Dendritic cell treated with granulocyte-macrophage colony-stimulating factor and Interleukin-4, amounts not matched to agents 40 ng/mL and 50 ng/mL, for 4 days (primary cell): Measurements from ENCODE around the gene ZBTB8OS.
"Not testable (repeated sequence)": the region's sequence is repeated elsewhere in the genome, so short reads cannot be mapped to it uniquely, and the experiment has no call there.

Source experiments
- H3K27ac Mint-ChIP-seq: one replicate; pipeline ENCODE4 v1.8.0; 2022; ENCODE audit warnings: mild to moderate bottlenecking, mixed read lengths
- H3K27me3 Mint-ChIP-seq: one replicate; pipeline ENCODE4 v1.8.0; 2022; ENCODE audit warnings: mild to moderate bottlenecking, mixed read lengths
- H3K36me3 Mint-ChIP-seq: one replicate; pipeline ENCODE4 v1.8.0; 2022; ENCODE audit warnings: low read depth, mixed read lengths
- H3K4me1 Mint-ChIP-seq: one replicate; pipeline ENCODE4 v1.8.0; 2022; ENCODE audit warnings: low read depth, mixed read lengths
- H3K4me3 Mint-ChIP-seq: one replicate; pipeline ENCODE4 v1.8.0; 2022; ENCODE audit warnings: mild to moderate bottlenecking, moderate library complexity, mixed read lengths
- H3K9me3 Mint-ChIP-seq: one replicate; pipeline ENCODE4 v1.8.0; 2022; ENCODE audit warnings: mixed read lengths
- intact Hi-C: fragments of 100-400 bp; cut with micrococcal nuclease; formaldehyde crosslinking; loops from one replicate; pipeline ENCODE4 v1.15.0; 2022

ZBTB8OS gene

DNA sequence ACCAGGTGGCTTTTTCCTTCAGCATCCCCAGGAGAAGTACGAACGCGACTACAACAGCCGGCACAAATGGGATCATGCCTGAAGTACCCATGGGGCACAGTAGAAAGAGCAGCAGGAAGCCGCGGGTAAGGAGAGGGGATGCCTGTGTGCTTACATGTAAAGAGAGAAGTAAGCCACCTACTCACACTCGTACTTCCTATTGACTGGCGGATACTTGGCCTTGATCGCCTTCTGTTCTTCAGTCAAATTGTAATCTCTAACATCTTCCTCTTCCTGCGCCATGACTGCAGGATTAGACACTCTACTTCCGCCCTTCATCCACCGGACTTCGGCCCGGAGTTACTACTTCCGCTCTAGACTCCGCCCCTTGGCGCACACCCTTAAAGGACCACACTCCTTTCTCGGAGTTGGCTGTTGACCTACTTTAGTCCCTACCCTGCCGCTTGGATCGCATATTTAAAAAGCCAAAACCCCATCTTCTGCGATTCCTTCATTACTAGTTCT, at the start of gene ZBTB8OS:
Gene ZBTB8OS, minus strand, starts transcription at position 303 of the 504 bp plus-strand sequence. Its CDS starts 21 bp downstream, at position 282.
- Mint-ChIP-seq H3K9me3 (no peaks in the 10 kb centered on the region), H3K4me1 (peaks cover 44% of the 10 kb centered on the region), H3K27me3 (no peaks in the 10 kb centered on the region), H3K36me3 (peaks cover 61% of the 10 kb centered on the region), H3K27ac (peak within 1 kb of the TSS; percentile 100), H3K4me3 (peak within 1 kb of the TSS; percentile 89)
- intact Hi-C loops = loop anchor here (1.0 to 10.0 kb wide), 2 partner anchors 38 to 125 kb away; no protein-coding TSS in a partner anchor

DNA sequence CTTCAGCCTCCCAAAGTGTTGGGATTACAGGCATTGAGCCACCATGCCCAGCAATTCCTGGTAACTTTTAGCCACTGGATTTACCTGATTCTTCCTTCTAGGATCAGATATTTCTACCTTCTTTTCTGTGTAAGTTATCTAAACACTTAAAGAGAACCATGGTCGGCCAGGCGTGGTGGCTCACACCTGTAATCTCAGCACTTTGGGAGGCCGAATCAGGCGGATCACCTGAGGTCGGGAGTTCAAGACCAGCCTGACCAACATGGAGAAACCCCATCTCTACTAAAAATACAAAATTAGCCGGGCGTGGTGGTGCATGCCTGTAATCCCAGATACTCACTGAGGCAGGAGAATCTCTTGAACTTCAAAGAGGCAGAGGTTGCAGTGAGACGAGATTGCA, 46.6 kb upstream of the ZBTB8OS start:
- Mint-ChIP-seq H3K27me3 (peaks cover 12% of the 10 kb centered on the region), H3K4me1 (peaks cover 34% of the 10 kb centered on the region)
- H3K36me3 Mint-ChIP-seq, intact Hi-C loops, H3K27ac Mint-ChIP-seq, H3K4me3 Mint-ChIP-seq, H3K9me3 Mint-ChIP-seq: not testable (repeated sequence)

- Mint-ChIP-seq H3K27me3 (peaks cover 10% of the 10 kb centered on the region), H3K9me3 (no peaks in the 10 kb centered on the region), H3K4me3 (no peak overlapping the region), H3K4me1 (peaks cover 25% of the 10 kb centered on the region), H3K36me3 (peaks cover 5% of the 10 kb centered on the region), H3K27ac (peak overlapping the region; percentile 45)
- intact Hi-C loops = no loop called here
Measured at GRCh38 chr1:32696041-32696440, 45.7 kb upstream of the ZBTB8OS start.

DNA sequence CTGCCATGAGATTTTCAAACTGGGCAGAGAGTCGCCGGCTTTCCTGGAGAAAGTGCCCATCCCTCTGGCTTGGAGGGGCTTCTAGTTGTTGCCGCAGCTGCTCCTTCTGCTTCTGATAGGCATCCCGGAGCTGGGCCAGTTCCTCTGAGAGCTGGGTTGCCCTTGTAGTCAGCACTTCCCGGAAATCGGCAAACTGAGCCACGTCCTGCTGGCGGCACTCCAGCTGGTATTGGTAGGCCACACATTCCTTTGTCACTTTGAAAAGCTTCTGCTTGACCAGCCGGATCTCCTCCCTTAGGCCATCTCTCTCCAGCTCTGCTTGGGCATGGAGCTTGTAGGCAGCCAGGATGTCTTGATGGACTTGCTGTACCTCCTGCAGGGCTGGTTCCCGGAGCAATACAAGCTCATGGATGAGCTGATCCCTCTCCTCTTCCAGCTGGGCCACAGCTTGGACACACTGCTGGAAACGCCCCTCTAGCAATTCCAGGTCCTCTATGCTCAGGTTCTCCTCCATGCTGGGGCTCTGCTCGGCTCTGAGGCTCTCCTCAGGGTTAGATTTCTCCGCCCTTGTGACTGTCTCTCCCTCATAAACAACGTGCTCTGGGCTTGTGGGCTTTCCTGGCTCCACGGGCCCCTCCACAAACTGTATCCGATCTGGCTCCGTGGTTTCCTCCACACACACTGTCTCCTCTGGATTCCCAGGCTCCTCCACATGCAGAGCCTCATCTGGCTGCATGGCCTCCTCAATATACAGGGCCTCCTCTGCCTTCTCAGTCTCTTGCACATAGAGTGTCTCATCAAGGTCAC, 45.0 kb upstream of the ZBTB8OS start:
- H3K4me1 Mint-ChIP-seq = peaks cover 22% of the 10 kb centered on the region
- peak overlapping the region; percentile 45 for H3K27ac Mint-ChIP-seq
- no peaks in the 10 kb centered on the region for H3K9me3 Mint-ChIP-seq
- peaks cover 10% of the 10 kb centered on the region for H3K27me3 Mint-ChIP-seq
- intact Hi-C loops = no loop called here
- H3K4me3 Mint-ChIP-seq = no peak overlapping the region
- H3K36me3 Mint-ChIP-seq = peaks cover 8% of the 10 kb centered on the region

GRCh38 chr1:32693455-32694174, 43.3 kb upstream of the ZBTB8OS start:
- no peaks in the 10 kb centered on the region for H3K9me3 Mint-ChIP-seq
- H3K36me3 Mint-ChIP-seq = peaks cover 12% of the 10 kb centered on the region
- H3K4me3 Mint-ChIP-seq = no peak overlapping the region
- H3K4me1 Mint-ChIP-seq = peaks cover 22% of the 10 kb centered on the region
- no peak overlapping the region for H3K27ac Mint-ChIP-seq
- peaks cover 2% of the 10 kb centered on the region for H3K27me3 Mint-ChIP-seq
- intact Hi-C loops = no loop called here

DNA sequence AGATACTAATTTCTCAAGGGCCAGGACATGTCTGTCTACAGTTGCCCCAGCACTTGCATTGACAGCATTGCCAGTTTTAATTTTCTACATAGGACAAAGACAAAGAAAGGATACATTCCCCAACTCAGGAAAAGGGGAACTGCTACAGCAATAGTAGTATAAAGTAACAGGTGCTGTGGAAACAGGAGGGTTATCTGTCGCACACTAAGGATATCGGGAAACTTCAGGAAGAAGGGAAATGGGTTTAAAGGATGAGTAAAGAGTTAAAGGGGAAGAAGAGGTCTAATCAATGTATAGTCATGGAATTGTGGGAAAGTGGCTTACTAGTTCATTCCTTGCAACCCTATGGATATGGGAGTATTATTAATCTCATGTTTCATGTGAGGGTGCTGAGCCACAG, 36.0 kb upstream of the ZBTB8OS start:
- Mint-ChIP-seq H3K36me3 (peaks cover 70% of the 10 kb centered on the region), H3K9me3 (no peaks in the 10 kb centered on the region)

DNA sequence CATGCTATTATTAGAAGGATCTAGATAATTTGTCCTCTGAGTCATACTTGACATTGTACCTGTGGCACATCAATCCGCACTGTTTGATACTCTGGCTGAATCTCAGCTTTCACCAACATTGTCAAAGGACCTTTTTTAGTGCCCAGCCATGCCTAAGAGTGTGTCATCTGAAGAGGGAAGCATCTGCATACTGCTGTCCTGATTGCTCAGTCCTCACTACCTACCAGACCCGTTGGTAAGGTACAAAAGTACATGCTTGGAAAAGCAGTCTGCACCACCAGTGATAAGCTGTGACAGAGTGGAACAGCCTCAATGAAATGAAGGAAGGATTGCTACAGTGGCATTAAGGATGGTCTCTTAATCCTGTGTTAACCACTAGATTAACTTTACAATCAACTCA, 35.1 kb upstream of the ZBTB8OS start:
- H3K9me3 Mint-ChIP-seq = no peaks in the 10 kb centered on the region
- no peaks in the 10 kb centered on the region for H3K4me1 Mint-ChIP-seq
- intact Hi-C loops = no loop called here
- H3K36me3 Mint-ChIP-seq = peaks cover 78% of the 10 kb centered on the region
- H3K4me3 Mint-ChIP-seq = no peak overlapping the region
- no peak overlapping the region for H3K27ac Mint-ChIP-seq
- no peaks in the 10 kb centered on the region for H3K27me3 Mint-ChIP-seq

More for the DNA sequence above, 36.0 kb upstream of the ZBTB8OS start:
- intact Hi-C loops = no loop called here
- Mint-ChIP-seq H3K4me3 (no peak overlapping the region), H3K27me3 (no peaks in the 10 kb centered on the region), H3K4me1 (no peaks in the 10 kb centered on the region), H3K27ac (no peak overlapping the region)

DNA sequence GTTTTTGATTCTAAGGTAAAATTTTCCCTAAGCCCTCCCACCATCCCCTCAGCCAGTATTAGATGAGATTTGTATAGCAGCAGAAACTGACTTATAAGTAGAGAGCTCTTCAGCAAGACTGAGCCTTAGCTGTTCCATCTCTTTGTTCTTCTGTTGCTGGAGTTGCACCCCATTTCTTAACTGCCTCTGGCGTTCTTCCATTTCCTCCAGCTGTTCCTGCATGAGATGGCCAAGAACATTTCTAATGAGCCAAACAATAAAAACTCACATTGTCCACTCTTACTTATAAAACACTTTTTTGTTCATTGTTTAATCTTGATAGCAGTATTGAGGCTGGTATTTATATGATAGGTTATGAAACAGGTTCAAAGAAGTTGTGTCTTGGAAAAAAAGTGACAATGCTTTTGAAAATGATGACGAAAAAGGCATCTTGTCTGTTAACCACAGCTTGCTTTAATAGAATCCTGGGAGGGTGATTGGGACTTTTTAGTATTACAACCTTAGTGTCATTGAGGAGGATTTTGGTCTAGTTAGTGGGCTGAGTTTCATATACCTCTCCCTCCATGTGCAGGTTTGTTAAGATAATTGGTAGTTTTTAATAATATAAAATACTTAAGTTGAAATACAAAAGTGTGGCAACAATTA, 33.9 kb upstream of the ZBTB8OS start:
- Mint-ChIP-seq H3K27me3 (no peaks in the 10 kb centered on the region), H3K9me3 (no peaks in the 10 kb centered on the region), H3K4me3 (no peak overlapping the region), H3K36me3 (peaks cover 81% of the 10 kb centered on the region), H3K27ac (no peak overlapping the region), H3K4me1 (no peaks in the 10 kb centered on the region)
- intact Hi-C loops = no loop called here

DNA sequence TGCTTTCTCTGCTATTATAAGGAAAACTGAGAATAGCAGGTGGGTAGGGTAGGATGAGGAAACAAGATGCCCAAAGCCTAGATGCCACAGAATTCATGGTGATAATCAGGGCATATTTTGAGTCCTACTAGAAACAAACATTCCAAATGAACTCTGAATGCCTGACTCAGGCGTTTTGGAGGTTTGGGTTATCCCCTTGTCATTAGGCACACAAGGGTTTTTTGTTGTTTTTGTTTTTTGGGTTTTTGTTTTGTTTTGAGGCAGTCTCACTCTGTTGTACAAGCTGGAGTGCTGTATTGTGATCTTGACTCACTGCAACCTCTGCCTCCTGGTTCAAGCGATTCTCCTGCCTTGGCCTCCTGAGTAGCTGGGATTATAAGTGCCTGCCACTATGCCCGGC, 33.0 kb upstream of the ZBTB8OS start:
- no peaks in the 10 kb centered on the region for H3K4me1 Mint-ChIP-seq
- no peak overlapping the region for H3K4me3 Mint-ChIP-seq
- intact Hi-C loops = no loop called here
- no peak overlapping the region for H3K27ac Mint-ChIP-seq
- no peaks in the 10 kb centered on the region for H3K27me3 Mint-ChIP-seq
- H3K9me3 Mint-ChIP-seq = no peaks in the 10 kb centered on the region
- peaks cover 88% of the 10 kb centered on the region for H3K36me3 Mint-ChIP-seq

DNA sequence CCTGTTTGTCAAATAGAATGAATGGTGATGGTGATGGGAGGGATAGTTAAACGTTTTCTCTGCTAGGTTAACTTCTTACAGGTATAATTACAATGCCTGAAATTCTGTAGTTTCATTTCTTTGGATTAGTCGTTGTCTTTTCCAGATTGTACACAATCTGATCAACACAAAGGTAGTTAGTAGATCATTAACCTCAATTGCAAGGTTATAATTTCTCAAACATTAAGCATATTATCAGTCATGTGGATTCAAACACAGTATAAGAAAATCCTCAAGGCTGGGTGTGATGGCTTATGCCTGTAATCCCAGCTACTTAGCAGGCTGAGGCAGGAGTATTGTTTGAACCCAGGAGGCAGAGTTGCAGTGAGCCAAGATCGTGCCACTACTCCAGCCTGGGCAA, 31.6 kb upstream of the ZBTB8OS start:
- intact Hi-C loops = no loop called here
- Mint-ChIP-seq H3K36me3 (peaks cover 91% of the 10 kb centered on the region), H3K27me3 (no peaks in the 10 kb centered on the region), H3K4me1 (no peaks in the 10 kb centered on the region), H3K27ac (no peak overlapping the region), H3K4me3 (no peak overlapping the region), H3K9me3 (no peaks in the 10 kb centered on the region)

GRCh38 chr1:32681509-32681908, 31.2 kb upstream of the ZBTB8OS start:
- intact Hi-C loops = no loop called here
- Mint-ChIP-seq H3K4me3 (no peak overlapping the region), H3K36me3 (peaks cover 94% of the 10 kb centered on the region), H3K4me1 (no peaks in the 10 kb centered on the region), H3K9me3 (no peaks in the 10 kb centered on the region), H3K27ac (no peak overlapping the region), H3K27me3 (no peaks in the 10 kb centered on the region)

GRCh38 chr1:32680642-32681041, 30.3 kb upstream of the ZBTB8OS start:
- Mint-ChIP-seq H3K27ac (no peak overlapping the region), H3K4me3 (no peak overlapping the region), H3K36me3 (peaks cover 94% of the 10 kb centered on the region), H3K4me1 (no peaks in the 10 kb centered on the region), H3K9me3 (no peaks in the 10 kb centered on the region), H3K27me3 (no peaks in the 10 kb centered on the region)
- intact Hi-C loops = no loop called here

DNA sequence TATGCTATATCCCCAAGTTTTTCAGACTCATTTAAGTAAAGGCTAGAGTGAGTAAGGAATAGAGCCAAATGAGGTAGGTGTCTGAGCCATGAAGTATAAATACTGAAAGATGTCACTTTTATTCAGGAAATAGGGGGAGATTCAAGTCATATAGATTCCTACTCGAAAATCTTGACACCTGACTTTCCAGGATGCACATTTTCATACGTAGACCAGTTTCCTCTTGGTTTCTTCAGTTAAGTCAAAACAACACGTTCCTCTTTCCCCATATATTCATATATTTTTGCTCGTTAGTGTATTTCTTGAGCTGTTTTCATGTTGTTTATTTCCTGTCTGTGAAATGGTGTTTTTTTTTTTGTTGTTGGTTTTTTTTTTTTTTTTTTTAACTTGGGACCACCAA, 29.6 kb upstream of the ZBTB8OS start:
- H3K36me3 Mint-ChIP-seq = peaks cover 94% of the 10 kb centered on the region
- H3K27ac Mint-ChIP-seq, H3K27me3 Mint-ChIP-seq, H3K4me1 Mint-ChIP-seq, intact Hi-C loops, H3K9me3 Mint-ChIP-seq, H3K4me3 Mint-ChIP-seq: not testable (repeated sequence)

DNA sequence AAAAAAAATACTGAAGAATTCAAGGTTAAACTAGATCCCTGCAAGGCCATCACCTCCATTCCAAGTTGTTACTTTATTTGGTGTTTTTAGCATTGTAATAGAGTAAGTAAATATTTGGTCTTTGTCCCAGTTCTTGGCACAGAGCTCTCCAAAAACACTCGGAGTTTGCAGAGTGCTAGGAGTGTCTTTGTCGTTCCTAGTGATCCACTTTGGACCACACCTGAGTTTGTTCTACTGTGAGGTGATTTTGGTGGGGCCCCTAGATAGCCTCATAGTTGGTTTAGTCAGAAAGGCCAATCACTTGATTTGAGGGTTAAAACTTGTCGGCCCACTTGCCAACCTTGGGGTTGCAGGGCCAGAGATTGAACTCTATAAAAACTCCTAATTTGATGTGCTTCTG, 26.6 kb upstream of the ZBTB8OS start:
- H3K9me3 Mint-ChIP-seq = no peaks in the 10 kb centered on the region
- H3K4me3 Mint-ChIP-seq = no peak overlapping the region
- peaks cover 96% of the 10 kb centered on the region for H3K36me3 Mint-ChIP-seq
- no peaks in the 10 kb centered on the region for H3K27me3 Mint-ChIP-seq
- no peak overlapping the region for H3K27ac Mint-ChIP-seq
- intact Hi-C loops = no loop called here
- H3K4me1 Mint-ChIP-seq = no peaks in the 10 kb centered on the region
